Kidney tubule cell (primary cell): ENCODE results near the gene ACKR3.
A peak's percentile ranks its signal among the peaks of the same experiment; 100 is the strongest.

Experiments
- DNase-seq: peaks from one replicate; pipeline ENCODE4 v3.0.0-alpha.2; 2018; ENCODE audit warnings: low spot score

ACKR3 gene

GRCh38 chr2:236610991-236611821, 41.6 kb downstream of the ACKR3 start:
- DNase-seq, result peak; percentile 20

DNA sequence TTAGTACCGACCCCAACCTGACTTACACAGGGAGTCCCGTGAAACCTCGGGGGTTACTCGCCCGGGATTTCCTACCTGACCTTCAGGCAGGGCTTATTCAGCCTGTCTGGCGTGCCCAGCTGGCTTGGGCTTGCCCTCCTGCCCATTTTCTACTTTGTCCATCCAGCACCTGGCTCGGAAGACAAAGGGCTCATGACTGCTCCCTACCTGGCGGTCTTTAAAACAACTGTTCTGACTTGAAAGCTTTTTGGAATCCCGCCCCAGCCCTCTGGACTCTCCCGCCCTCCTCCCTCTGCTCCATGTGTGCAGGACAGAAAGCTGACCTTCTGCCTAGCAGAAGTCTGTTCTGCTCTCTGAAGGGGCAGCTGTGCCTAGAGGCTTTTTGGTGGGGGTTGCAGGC, 43.1 kb downstream of the ACKR3 start:
- no peak for DNase-seq

- DNase-seq, result no peak
Observed at GRCh38 chr2:236613612-236614011, 44.0 kb downstream of the ACKR3 start.

DNA sequence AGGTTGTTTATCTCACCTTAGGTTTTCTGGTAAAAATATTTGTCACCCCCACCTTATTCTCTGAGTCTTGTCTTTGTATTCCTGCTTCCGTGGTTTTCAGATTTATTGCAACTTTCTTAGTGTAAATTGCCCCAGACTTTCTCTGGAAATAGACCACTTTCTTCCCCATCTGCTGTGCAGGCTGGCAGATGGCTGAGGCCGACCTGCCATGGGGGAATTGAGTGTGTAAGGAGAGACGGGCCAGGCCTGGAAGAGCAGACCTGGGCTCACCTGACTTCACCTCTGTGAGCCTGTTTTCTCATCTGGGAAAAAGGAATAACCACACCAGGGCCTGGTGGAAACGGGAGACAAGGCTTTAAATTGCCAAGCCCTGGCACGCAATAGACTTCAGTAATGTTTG, 44.9 kb downstream of the ACKR3 start:
- DNase-seq, result no peak

GRCh38 chr2:236616031-236616430, 46.4 kb downstream of the ACKR3 start:
- peak; percentile 67 for DNase-seq

DNA sequence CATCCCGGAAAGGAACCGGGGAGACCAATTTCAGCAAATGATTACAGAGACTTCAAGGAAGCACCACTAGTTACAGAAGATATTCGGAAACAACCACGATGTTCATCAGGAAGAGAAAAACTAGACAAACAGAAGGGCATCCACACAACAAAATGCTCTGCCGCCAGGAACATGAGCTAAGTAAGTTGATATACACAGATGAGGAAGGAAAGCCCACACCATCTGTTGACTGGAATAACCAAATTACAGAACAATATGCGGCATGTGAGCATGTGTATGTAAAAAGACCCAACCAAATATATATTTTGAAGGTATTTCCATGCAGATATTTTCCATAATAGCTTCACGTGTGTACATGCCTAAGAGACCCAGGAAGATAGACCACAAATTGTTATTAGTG, 47.0 kb downstream of the ACKR3 start:
- DNase-seq, result no peak

GRCh38 chr2:236617221-236617737, 47.7 kb downstream of the ACKR3 start:
- DNase-seq, result no peak

- no peak for DNase-seq
Observed at GRCh38 chr2:236617796-236618195, 48.2 kb downstream of the ACKR3 start.

- no peak for DNase-seq
Observed at GRCh38 chr2:236618370-236618769, 48.7 kb downstream of the ACKR3 start.

DNA sequence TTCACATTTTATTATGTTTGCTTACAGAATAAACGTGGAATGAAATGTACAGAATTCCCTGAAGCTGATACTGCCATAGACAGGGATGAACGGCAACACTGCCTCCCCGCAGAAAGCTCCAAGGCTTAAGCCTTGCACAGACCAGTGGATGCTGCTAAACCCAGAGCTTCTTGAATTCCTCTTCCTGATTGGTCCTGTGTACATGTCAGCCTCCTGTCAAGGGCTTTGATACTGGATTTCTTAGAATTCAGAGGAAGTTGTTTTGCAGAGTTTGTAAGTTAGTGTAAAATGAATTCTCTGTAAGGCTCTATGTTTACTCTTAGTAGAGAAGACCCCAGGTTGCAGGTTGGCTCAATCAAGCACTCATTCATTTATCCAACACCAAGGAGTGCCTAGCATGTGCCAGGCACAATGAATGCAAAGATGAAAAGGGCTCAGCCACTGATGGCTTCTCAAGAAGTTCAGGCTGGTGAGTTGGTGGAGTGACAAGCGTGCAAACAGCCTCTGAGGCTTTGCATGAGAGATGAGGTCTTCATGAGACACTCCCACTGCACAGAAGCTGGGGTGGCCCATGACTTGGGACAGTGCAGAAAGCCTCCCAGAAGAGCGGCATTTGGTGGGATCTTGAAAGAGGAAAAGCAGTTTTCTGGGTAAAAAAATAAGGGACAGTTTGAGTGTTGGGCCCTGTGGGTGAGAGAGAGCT, 50.4 kb downstream of the ACKR3 start:
- DNase-seq, result no peak

GRCh38 chr2:236621786-236622185, 52.2 kb downstream of the ACKR3 start:
- no peak for DNase-seq

DNA sequence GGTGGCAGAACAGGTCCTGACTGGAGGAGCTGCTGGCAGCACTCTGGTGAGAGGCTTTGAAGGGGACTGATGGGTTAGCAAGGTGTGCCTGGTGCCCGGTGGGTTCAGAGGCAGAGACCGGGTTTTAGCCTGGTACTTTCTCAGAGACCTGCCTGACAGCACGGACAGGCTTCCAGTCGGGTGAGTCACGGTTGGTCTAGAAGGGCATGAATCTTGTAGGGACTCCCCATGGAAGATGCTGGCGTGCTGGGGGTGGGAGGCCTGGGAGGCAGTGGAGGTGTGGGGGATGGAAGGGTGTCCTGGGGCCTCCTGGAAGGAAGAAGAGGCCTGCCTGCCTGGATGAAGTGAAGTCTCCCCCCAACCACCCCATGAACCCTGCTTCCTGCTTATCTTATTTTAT, 52.6 kb downstream of the ACKR3 start:
- DNase-seq, result no peak

- DNase-seq, result no peak
Observed at GRCh38 chr2:236622660-236623059, 53.0 kb downstream of the ACKR3 start.

DNA sequence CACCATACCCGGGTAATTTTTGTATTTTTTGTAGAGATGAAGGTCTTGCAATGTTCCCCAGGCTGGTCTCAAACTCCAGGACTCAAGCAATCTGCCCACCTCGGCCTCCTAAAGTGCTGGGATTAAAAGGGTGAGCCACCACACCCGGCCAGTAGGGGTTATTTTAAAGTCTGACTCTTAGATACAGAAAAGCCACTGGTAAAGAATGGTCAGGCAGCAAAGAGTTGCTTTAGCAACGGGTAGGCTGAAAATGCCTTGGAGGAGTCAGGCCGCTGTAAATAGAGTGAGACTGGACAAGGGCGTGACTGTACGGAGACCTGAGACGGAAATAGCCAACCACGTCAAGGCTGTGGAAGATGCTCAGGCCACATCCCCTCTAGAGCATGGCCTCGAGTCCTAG, 54.2 kb downstream of the ACKR3 start:
- DNase-seq, result no peak

GRCh38 chr2:236625156-236625690, 55.6 kb downstream of the ACKR3 start:
- no peak for DNase-seq

GRCh38 chr2:236626391-236627150, 56.9 kb downstream of the ACKR3 start:
- no peak for DNase-seq

DNA sequence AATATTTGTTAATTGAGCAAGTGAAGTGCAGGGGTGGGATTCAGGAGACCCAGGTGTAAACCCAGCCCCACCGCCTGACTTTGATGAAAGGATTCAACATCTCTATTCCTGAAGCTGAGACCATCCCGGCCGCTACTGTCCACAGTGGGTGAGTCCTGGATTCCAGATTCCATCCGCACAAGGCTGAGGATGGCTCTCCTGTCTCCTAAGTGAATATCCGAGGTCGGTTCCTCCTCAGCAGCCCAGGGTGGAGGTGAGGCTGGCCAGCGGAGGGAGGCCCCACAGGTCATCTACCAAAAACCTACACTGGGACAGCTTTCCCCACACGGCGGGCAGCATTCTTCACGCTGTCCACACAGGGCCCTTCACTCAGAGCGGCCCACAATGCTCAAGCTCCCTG, 57.6 kb downstream of the ACKR3 start:
- no peak for DNase-seq

DNA sequence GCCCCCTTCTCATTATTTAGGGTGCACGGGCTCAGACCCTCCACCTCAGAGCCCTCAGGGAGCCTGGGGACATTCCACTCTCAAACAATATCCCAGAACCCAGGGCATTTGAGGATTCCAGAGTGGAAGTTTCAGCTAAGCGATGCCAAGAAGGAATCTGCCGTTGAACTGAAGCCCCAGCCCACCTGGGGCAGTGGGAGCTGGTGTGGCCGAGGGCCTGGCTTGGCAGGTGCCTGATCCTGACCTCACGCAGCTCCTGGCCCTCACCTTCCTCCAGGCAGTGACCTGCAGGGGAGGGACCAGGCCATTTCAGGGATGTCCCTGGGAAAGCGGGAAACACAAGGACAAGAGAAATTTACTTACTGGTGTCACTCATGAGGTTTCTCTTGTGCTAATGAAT, 58.2 kb downstream of the ACKR3 start:
- no peak for DNase-seq

DNA sequence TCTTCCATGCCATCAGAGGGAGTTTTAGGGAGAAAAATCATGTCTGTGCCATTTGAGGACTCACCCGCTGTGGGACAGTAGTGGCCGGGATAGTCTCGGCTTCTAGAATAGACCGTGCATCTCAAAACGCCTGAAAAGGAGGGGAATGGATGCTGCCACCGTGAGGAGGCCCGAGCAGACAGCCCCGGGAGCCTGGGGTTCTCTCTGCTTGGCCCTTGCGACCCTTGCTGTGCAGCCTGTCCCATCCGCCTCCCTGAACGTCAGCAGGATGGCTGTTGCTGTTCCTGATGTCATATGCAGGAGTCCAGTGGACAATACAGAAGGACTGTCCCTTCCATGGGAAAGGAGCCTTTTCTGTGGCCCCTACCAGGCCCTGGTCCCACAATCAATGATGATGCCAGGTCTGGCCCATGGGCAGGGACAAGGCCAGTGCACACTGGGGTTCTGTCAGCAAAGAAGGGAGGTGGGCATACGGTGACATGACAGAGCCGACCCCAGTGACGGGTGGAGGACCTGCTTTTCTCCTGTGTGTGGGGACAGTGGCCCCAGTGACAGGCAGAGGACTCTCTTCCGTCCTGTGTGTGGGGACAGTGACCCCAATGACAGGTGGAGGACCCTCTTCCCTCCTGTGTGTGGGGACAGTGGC, 58.8 kb downstream of the ACKR3 start:
- no peak for DNase-seq

DNA sequence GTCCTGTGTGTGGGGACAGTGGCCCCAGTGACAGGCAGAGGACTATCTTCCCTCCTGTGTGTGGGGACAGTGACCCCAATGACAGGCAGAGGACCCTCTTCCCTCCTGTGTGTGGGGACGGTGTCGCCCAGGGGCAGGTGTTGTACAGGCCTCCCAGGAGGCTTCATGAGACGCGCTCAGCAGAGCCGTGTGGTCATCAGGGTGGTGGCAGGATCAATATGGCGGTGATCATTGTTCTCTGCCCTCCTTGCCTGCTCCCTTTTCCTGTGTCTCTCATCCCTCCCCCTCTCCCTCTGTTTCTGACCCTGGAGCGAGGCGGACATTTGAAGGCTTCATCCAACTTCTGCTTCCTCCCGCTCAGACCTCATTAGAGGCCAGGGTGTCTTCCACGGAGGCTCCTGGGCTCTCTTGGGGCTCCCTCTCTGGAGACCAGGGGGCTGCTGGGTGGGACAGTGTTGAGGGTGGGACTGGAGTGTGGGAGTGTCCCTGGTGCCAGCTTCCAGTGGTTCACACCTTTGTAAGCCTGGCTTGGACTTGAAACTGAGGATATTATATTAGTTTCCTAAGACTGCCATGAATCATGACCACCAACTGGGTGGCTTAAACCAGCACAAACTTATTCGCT, 59.5 kb downstream of the ACKR3 start:
- no peak for DNase-seq
